DMS79 treated with DMSO at 0.1 percent for 48 hours (cell line): Measurements from ENCODE around the gene SSBP4.

Source experiments
- DNase-seq: peaks from one replicate; lab custom pipeline; 2025; lab: John Stamatoyannopoulos, UW

SSBP4 gene

DNA sequence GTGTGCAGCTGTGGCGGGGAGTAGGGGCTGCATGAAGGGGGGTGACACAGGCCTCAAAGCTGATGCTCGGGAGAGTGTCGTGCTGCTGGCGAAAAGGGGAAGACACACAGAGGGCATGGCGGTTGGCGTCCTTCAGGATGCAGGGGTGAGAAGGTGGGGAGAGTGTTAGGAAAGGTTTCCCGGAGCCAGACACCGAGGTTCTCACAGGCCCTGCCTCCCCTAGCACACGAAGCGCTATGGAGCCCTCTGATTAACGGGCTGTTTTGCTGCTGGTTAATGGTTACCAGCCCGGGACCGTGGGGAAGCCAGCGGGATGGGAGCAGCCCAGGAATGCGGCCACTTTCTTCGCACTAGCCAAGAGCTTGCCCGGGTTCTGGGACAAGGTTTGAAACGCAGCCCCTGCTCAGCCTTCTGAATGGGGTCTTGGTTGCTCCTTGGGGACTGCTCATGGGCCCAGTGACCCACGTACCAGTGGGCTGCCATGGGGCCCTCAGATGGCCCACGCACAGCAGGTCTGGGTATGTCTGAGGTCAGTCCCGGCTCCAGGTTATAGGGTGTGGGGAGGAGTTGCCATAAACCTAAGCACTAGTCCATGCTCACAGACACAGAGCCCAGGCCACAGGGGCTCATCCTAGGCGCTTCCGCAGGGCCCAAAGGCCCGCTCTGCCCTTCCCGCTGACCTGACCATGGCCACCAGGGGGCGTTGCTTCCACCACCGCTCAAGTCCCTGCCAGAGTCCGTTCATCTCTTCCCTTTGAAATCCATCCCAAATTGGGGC lies 50.1 kb downstream of the SSBP4 start:
- no peak for DNase-seq

DNA sequence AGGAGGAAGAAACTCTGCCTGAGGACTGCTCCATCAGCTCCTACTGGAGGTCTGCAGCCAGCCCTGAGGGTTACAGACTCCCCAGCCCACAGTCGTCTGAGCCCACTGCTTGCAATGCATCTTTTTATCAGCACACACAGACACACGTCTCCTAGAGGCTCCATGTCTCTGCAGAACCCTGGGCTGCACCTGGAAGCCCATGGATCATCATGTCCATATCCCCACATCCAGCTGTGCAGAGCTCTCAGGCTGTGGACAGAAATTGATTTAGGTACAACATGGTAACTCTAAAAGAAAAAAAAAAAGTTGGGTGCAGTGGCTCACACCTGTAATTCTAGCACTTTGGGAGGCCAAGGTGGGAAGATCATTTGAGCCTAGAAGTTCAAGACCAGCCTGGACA lies 51.6 kb downstream of the SSBP4 start:
- DNase-seq = no peak

DNA sequence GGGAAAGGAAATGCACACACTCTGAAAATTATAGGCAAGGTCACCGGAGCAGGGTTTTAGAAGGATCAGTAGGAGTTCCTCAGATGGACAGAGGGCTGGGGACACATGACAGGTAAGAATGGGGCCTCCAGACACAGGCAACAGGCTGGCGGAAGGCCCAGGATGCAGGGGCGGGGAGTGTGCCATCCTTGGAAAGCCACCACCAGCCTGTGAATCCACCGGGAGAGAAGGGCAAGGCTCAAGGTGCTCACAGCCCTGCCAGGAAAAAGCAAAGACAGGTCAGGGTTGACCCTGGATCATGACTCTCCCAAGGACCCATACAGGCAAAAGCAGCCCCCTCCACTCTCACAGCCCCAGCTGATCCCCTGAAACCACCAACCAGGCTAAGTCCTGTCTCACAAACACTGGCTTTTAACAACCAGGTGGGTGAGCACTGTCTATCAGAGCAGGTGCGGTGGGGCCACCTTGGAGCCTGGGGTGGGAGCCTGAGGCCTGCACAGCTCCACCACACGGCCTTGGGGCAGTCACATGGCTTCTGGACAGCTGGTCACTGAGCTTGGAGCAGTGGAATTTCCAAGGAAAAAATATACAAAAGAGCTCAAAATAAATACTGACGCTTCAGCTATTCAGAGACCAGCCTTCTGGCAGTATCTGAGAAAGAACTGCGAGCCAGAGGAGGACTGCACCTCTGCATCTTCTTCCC lies 54.0 kb downstream of the SSBP4 start:
- no peak for DNase-seq

DNA sequence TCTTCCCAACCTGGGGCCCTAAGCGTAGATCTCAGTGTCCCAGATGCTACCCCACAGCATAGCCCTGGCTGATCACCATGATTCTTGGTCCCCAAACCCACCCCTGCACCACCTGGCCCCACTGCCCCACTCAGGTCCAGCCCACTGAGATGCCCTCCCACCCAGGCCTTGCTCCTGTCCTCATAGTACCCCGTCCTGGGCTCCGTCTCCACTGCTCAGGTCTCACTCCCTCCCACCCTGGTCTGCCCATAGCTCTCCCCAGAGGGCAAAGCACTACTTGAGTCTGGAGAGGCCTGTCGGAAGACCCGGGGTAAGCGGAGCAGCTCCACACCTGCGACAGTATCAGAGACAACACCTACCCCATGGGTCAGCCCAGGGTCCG lies 54.5 kb downstream of the SSBP4 start:
- DNase-seq = no peak

DNA sequence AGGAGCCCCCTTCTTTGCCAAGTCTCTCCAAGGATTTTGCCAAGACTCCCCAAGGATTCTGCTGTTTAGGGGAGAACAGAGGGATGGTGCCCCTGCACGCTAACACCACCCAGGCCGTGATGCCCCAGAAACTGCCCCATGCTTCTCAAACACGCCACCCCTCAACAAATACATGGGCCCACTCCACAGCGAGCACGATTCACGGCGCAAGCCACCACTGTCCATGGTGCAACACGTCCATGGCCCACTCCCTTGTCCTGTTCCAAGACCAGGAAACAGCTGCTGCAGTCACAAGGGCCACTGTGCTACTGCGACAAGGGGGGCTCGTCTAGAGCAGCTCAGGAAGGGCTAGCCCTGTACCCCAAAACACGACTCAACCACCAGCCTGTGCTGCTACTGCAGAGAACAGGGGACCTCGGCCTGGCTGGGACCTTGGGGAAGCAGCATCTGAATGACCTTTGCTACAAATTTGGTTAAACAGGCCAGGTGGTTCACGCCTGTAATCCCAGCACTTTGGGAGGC lies 55.2 kb downstream of the SSBP4 start:
- DNase-seq = no peak

DNA sequence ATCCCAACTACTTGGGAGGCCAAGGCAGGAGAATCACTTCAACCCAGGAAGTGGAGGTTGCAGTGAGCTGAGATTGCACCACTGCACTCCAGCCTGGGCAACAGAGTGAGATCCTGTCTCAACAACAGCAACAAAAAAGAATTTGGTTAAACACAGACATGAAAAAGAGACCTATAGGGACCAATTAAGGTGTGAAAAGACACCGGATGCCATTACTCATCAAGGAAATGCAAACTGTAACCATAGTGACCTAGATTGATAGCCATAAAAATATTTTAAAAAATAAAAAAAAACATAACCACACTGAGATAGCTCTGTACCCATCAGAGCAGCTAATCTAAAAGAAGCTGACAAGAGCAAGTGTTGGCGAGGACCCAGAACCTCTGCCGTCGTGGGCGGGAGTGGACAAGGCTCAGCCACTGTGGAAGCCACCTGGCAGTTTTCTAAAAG lies 55.8 kb downstream of the SSBP4 start:
- DNase-seq = no peak

DNA sequence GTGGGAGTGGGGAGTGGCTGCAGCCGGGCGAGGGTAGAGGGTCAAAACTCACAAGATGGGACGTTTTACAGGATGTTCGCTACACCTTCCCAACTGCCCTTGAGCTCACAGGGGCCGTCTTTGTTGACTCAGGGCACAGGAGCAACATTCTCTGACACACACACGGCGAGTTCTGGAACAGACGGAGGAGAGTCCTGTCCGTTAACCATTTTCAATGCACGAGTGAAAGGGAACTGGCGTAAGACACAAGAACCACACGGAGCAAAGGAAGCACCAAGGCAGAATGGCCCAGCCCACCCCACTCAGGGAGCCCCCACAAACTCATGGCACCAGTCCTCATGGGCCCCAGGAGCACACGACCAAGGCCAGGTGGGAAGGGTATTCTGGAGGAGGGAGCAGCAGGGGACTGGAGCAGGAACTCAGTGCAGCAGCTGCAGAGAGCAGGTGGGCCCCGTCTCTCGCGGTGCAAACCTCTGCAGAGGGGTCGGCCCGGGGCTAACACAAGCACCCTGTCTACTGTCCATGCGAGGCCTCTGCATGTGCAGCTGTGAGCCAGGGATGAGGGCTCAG lies 56.6 kb downstream of the SSBP4 start:
- DNase-seq = no peak

DNA sequence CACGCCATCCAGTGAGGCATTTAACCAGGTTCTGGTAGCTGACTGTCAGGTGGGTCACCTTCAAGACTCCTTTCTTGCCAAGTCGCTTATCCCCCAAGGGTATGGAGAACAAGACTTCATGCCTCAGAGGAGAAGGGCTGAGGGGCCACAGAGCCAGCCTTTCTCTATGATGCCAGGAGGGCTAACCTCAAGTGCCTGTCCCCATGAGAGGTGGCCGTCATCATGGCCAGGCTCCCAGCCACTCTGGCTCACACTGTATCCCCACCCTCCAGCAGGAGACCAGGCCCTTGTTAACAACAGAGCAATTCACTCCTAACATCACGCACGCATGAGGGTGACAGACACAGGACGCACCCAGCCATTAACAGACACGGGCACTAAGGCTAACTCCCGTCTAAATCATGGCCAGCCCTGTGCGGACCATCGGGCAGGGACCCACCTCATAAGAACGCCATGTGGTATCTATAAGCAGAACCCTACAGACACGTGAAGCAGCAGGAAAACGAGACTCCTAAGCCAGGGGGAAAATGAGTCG lies 57.4 kb downstream of the SSBP4 start:
- DNase-seq = no peak

DNA sequence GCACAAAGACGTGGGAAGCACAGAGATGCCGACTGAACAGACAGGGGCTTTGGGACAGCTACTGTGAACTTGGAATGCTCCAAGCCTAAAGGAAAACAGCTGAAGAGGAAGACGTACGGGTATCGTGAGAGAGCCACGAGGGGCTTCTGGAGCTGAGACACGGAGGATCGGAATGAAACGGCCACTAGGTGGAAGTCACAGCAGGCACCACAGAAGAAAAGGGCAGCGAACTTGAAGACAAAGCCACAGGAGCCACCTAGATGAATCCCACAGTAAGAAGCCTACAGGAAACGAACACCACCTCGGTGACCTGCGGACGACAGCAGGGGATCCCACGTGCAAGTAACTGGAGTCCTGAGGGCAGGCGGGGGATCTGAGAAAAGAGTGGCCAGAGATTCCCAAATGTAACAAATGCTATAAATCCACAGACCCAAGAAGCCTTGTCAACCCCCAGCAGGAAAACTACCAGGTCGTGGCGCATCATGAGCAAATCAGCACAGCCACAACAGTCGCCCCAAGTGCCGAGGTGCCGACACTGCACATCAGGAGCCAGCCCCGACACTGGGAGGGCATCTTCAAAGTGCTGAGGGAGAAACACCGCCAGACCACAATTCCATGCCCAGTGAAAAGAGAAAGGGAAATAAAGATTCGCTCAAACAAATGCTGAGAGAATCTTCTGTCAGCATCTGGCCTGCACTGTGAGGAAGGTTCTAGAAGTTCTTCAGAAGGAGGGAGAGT lies 58.0 kb downstream of the SSBP4 start:
- no peak for DNase-seq

DNA sequence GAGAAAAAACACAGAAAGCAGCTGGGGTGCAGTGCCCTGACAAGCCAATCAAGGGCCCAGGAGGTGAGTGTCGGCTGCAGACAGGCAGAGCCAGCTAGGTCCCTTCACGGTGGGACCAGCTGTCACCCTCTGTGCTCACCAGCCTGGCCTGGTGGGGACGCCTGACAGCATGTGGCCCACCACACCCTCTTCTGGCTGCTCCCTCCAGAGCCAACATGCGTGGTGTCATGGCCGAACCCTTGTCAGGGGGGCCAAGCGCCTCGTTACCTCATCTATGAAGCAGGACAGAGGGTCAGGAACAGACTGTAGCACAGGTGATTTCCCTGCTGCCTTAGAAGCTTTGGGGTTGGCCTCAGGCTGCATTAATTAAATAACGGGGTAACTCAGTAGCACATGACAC lies 58.8 kb downstream of the SSBP4 start:
- no peak for DNase-seq

DNA sequence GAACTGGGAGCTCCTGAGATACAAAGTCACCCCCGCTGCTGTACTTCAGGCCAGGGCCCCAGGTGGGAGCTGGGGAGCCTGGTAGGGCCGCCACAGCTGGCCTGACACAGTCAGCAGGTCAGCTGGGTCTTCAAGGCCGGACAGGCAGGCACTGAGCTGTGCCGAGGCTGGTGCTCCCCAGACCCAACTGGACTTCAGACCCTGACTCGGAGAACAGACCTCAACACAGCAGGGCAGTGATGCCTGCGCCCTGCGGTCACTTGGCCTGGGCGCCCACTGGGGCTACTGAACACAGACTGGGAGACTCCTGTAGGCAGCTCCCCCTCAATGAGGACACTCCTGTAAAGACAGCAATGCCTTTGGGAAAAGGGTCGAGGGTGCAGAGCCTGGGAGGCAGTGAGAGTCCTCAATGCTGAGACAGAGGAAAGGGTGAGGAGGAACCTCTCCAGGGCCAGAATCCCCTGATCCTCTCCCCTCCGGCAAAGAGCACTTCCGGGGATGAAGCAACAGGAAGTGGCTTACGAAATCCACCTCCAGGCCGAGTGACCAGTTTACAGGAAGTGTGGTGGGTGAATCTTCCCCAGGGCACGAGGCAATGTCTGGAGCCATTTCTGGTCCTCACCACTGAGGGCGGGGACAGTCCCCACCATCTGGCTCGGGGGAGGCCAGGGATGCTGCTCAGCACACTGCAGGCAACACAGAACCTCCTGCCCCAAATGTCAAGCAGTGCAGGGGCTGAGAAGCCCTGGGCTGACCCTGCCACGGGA lies 59.5 kb downstream of the SSBP4 start:
- DNase-seq = no peak

DNA sequence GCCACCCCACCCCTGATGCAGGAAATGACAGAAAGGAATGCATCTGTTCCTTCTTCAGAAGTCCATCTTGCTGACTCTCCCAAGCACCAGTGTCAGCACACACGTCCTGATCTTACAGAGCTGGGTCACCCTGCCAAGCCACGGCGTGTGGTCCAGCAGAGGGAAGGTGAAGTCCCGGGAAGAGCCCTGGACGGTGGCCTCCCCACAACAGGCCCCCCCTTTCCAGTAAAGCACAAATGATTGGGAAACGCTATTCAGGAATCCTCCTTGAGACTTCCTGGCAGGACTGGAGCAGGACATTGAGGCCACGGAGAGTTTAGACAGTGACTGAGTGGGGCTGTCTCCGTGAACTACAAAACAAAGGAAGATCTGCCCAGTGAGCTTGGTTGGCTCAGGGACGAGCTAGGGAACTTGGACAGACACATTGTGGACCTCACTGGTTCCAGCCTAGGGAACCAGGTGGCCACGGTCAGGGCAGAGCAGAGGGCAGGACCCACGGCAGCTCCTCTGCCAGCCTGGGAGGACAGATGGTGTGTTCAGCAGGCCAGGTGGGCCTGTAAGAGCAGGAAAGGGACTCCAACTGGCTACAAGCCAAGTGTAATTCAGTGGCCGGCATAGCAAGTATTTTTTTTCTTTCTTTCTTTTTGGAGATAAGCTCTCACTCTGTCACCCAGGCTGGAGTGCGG lies 61.0 kb downstream of the SSBP4 start:
- peak; percentile 80 for DNase-seq

DNA sequence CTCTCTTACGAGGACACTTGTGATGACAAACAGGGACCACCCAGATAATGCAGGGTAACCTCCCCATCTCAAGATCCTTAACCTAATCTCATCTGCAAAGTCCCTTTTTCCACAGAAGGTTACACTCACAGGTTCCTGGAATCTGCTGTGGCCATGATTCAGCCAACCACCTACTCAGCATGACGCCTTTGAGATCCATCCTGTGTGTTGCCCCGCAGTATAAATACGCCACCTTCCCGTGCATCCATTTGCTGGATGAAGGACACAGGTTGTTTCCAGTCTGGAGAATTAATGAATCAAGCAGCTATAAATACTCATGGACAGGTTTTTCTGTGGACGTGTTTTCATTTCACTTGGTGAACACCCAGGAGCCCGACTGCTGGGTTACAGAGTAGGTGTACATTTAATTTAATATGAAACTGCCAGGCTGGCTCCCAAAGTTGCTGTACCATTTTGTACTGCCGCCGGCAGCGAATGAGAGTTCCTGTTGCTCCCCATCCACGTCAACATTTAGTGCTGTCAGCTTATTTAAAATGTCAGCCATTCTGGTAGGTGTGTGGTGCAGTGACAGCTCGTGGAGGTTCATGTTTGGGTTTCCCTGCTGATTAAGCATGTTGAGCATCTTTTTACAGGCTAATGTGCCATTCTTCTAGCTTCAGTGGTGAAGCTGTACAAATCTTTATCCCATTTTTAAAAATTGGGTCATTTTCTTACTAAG lies 62.5 kb downstream of the SSBP4 start:
- no peak for DNase-seq

DNA sequence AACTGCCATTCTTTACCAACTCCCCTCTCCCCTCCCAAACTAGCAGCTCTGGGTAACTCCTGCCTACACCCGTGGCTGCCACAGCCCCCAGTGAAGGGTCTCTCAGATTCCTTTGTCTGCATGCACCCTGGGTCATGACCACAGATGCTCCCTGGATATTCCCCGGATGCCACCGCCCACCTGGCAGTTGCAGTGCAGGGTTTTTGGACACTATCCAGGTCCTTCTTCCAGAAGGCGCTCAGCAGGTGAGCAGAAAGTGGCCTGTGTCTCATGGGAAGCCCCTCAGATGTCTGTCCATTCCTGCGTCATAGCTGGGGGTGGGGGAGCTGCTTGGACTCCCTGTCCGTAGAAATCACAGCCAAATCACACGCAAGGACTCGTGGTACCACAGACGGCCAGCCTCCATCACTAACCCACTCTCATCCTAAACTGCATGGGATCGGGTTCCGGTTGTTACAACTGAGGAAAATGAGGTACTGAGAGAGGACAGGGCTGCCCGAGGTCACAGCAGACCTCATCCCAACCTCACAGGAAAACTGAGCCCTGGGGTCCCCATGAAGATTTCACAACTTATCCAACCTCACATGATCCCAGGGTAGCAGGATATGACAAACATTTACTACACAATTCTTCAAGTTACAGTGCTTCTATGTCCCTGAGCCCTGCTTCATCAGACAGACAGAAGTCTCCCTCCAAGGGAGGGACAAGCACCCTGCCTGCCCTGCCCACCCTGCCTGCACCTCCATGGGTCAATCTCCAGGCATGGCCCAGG lies 64.1 kb downstream of the SSBP4 start:
- peak; percentile 80 for DNase-seq
